Measurements from ENCODE around the gene RPL4.

DNA sequence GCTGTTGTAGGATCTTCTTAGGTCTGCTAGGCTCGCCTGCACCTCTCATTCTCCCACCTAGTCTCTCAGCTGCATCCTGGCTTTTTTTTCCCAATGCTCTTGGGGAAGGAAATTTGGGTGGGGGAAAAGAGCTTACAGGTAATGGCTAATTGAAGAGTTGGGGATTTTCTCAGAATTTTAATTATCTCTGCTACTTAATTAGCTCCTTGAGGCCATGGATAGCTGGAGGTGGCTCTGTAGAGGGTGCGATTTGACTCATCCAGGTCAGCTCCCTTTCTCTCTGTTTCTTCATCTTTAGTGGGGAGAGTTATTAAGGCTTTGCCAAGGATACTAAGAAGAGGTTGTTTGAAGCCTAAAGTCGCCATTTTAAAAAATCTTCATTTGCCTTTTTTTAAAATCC is 29.7 kb downstream of the RPL4 start:
- TF ChIP-seq POLR2A (IDR thresholded peaks at IDR 0.05) (no peak), CTCF (IDR thresholded peaks at IDR 0.05) (no peak)
